Type B pancreatic cell (in vitro differentiated cells): ENCODE data around the gene STXBP6. TPM values are rescaled to one million over a fixed set of nuclear protein-coding genes. Genes with fewer than 3 reads are reported as not detected.

ENCODE experiments used
- DNase-seq: peaks from one replicate; pipeline ENCODE4 v3.0.0; 2021; ENCODE audit warnings: mixed read lengths; ENCODE audit not compliant: unreplicated experiment; ENCODE audit errors: extremely low spot score
- H3K27ac Mint-ChIP-seq: 2 replicates; pipeline ENCODE4 v1.8.0; 2021; ENCODE audit warnings: mild to moderate bottlenecking, mixed read lengths
- H3K27me3 Mint-ChIP-seq: 2 replicates; pipeline ENCODE4 v1.8.0; 2021; ENCODE audit warnings: mixed read lengths
- H3K36me3 Mint-ChIP-seq: 2 replicates; pipeline ENCODE4 v1.8.0; 2021; ENCODE audit warnings: mixed read lengths
- H3K4me1 Mint-ChIP-seq: one replicate; pipeline ENCODE4 v1.8.0; 2021; ENCODE audit warnings: mixed read lengths; ENCODE audit not compliant: unreplicated experiment
- H3K4me3 Mint-ChIP-seq: 2 replicates; pipeline ENCODE4 v1.8.0; 2021; ENCODE audit warnings: mild to moderate bottlenecking, mixed read lengths
- H3K9me3 Mint-ChIP-seq: 2 replicates; pipeline ENCODE4 v1.8.0; 2021; ENCODE audit warnings: mixed read lengths
- CTCF ChIP-seq: fragments of 200-600 bp; sonication (generic); conservative IDR thresholded peaks from 2 replicates; pipeline ENCODE4 v1.5.0; 2021; ENCODE audit warnings: antibody characterized with exemption, mild to moderate bottlenecking
- total RNA-seq: library from RNA; stranded (reverse); gene quantifications from 2 replicates; pipeline ENCODE4 v1.2.1, GENCODE V29; 2021; ENCODE audit warnings: low replicate concordance

STXBP6 gene
- total RNA-seq, 1 donor from 2014 or later, result 17.0 TPM

GRCh38 chr14:24995016-24995415 is 54.9 kb downstream of the STXBP6 start:
- Mint-ChIP-seq H3K9me3 (no peaks in the 10 kb centered on the region), H3K4me3 (no peak overlapping the region), H3K27ac (no peak overlapping the region), H3K27me3 (no peaks in the 10 kb centered on the region), H3K36me3 (peaks cover under 1% of the 10 kb centered on the region), H3K4me1 (no peaks in the 10 kb centered on the region)
- no peak for DNase-seq
- TF ChIP-seq CTCF, result no peak

GRCh38 chr14:24993631-24994030 is 56.3 kb downstream of the STXBP6 start:
- no peak overlapping the region for H3K27ac Mint-ChIP-seq

GRCh38 chr14:24992624-24993360 is 57.2 kb downstream of the STXBP6 start:
- H3K36me3 Mint-ChIP-seq, result peaks cover 5% of the 10 kb centered on the region
- no peak overlapping the region for H3K27ac Mint-ChIP-seq
- TF ChIP-seq CTCF, result no peak
- H3K4me1 Mint-ChIP-seq, result no peaks in the 10 kb centered on the region
- no peak overlapping the region for H3K4me3 Mint-ChIP-seq
- no peak for DNase-seq
- no peaks in the 10 kb centered on the region for H3K9me3 Mint-ChIP-seq
- H3K27me3 Mint-ChIP-seq, result no peaks in the 10 kb centered on the region

More at GRCh38 chr14:24993631-24994030, 56.3 kb downstream of the STXBP6 start:
- no peak for DNase-seq
- no peak overlapping the region for H3K4me3 Mint-ChIP-seq
- no peaks in the 10 kb centered on the region for H3K27me3 Mint-ChIP-seq
- no peaks in the 10 kb centered on the region for H3K9me3 Mint-ChIP-seq
- no peak for TF ChIP-seq CTCF
- H3K4me1 Mint-ChIP-seq, result no peaks in the 10 kb centered on the region
- peaks cover 5% of the 10 kb centered on the region for H3K36me3 Mint-ChIP-seq

GRCh38 chr14:24991821-24992220 is 58.1 kb downstream of the STXBP6 start:
- Mint-ChIP-seq H3K9me3 (no peaks in the 10 kb centered on the region), H3K4me1 (no peaks in the 10 kb centered on the region), H3K4me3 (no peak overlapping the region), H3K27ac (no peak overlapping the region), H3K27me3 (no peaks in the 10 kb centered on the region), H3K36me3 (peaks cover 5% of the 10 kb centered on the region)
- no peak for TF ChIP-seq CTCF
- no peak for DNase-seq

- peaks cover 5% of the 10 kb centered on the region for H3K36me3 Mint-ChIP-seq
- H3K27me3 Mint-ChIP-seq, result no peaks in the 10 kb centered on the region
- no peak overlapping the region for H3K27ac Mint-ChIP-seq
- DNase-seq, result no peak
- H3K4me1 Mint-ChIP-seq, result no peaks in the 10 kb centered on the region
- H3K9me3 Mint-ChIP-seq, result no peaks in the 10 kb centered on the region
- H3K4me3 Mint-ChIP-seq, result no peak overlapping the region
- TF ChIP-seq CTCF, result no peak
Measured at GRCh38 chr14:24991288-24991687, 58.7 kb downstream of the STXBP6 start.
